Endodermal cell (in vitro differentiated cells): ENCODE results near the gene FBRSL1. TPM values are rescaled to one million over a fixed set of nuclear protein-coding genes. Genes with fewer than 3 reads are reported as not detected.

Experiments used
- DNase-seq: peaks from one replicate; pipeline ENCODE4 v3.0.0-alpha.2; 2017
- H3K27ac ChIP-seq: 2 replicates; pipeline ENCODE4 v1.5.1; 2013; ENCODE audit warnings: mild to moderate bottlenecking, low read depth, low read length, moderate library complexity
- H3K27me3 ChIP-seq: 2 replicates; pipeline ENCODE4 v1.6.1; 2013; ENCODE audit warnings: mild to moderate bottlenecking, low read length, moderate library complexity; ENCODE audit not compliant: insufficient read depth, control insufficient read depth, poor library complexity, severe bottlenecking
- H3K36me3 ChIP-seq: 2 replicates; pipeline ENCODE4 v1.7.0; 2013; ENCODE audit warnings: mild to moderate bottlenecking, low read length, moderate library complexity; ENCODE audit not compliant: control insufficient read depth, insufficient read depth
- H3K4me1 ChIP-seq: one replicate; pipeline ENCODE4 v1.7.0; 2013; ENCODE audit warnings: low read length; ENCODE audit not compliant: control insufficient read depth, insufficient read depth
- H3K4me3 ChIP-seq: 2 replicates; pipeline ENCODE4 v1.5.1; 2013; ENCODE audit warnings: mild to moderate bottlenecking, low read length, moderate library complexity
- H3K9ac ChIP-seq: 2 replicates; pipeline ENCODE4 v1.6.1; 2013; ENCODE audit warnings: mild to moderate bottlenecking, low read length, moderate library complexity; ENCODE audit not compliant: poor library complexity, severe bottlenecking; ENCODE audit errors: extremely low read depth
- H3K9me3 ChIP-seq: 2 replicates; pipeline ENCODE4 v1.6.1; 2013; ENCODE audit warnings: mild to moderate bottlenecking, low read length, moderate library complexity; ENCODE audit not compliant: control insufficient read depth
- H3K27ac Mint-ChIP-seq: 2 replicates; pipeline ENCODE4 v1.8.0; 2020; ENCODE audit warnings: mixed read lengths
- H3K27me3 Mint-ChIP-seq: 2 replicates; pipeline ENCODE4 v1.8.0; 2021; ENCODE audit warnings: mild to moderate bottlenecking, mixed read lengths; ENCODE audit not compliant: insufficient read depth
- H3K36me3 Mint-ChIP-seq: 2 replicates; pipeline ENCODE4 v1.8.0; 2020; ENCODE audit warnings: low read depth, mixed read lengths
- H3K4me1 Mint-ChIP-seq: 2 replicates; pipeline ENCODE4 v1.8.0; 2020; ENCODE audit warnings: mixed read lengths
- H3K4me3 Mint-ChIP-seq: 2 replicates; pipeline ENCODE4 v1.8.0; 2020; ENCODE audit warnings: mild to moderate bottlenecking, moderate library complexity, mixed read lengths
- H3K9me3 Mint-ChIP-seq: 2 replicates; pipeline ENCODE4 v1.8.0; 2020; ENCODE audit warnings: mild to moderate bottlenecking, mixed read lengths
- CTCF ChIP-seq: fragments of 200-600 bp; sonication (generic); conservative IDR thresholded peaks from 2 replicates; pipeline ENCODE4 v1.5.0; 2021; ENCODE audit warnings: antibody characterized with exemption, mild to moderate bottlenecking
- WGBS, 2 experiments: methylation state at CpG; one replicate each; pipeline versions ENCODE4 v1.1.5 to v1.1.7; 2013; ENCODE audit warnings: missing lambda C conversion rate in 2 of 2, mixed read lengths in 1 of 2; ENCODE audit not compliant: insufficient coverage in 1 of 2, insufficient read length in 1 of 2; 5-methylcytosine and 5-hydroxymethylcytosine counted together
- total RNA-seq, 2 donors: library from RNA; stranded (reverse); fragmentation: NEBNext Ultra II Directional in 1 of 2; extraction: Animal tissue kit (Norgen Biotek cat#: 25700) in 1 of 2; gene quantifications; 2 replicates in 1 of 2; 3 replicates in 1 of 2; pipeline ENCODE4 v1.2.1, GENCODE V29; 2021

Gene FBRSL1
- total RNA-seq, 2 donors from 2014 or later, result 74.9 to 92.3 TPM

GRCh38 chr12:132538663-132538990, 48.7 kb downstream of the FBRSL1 start:
- no peak for TF ChIP-seq CTCF
- H3K4me1 ChIP-seq, result no peaks in the 10 kb centered on the region

GRCh38 chr12:132539016-132539773, 49.2 kb downstream of the FBRSL1 start:
- Mint-ChIP-seq H3K36me3 (peaks cover 10% of the 10 kb centered on the region), H3K4me1 (no peaks in the 10 kb centered on the region), H3K27me3 (peaks cover 76% of the 10 kb centered on the region), H3K27ac (no peak overlapping the region), H3K4me3 (no peak overlapping the region), H3K9me3 (peaks cover 27% of the 10 kb centered on the region)
- 83 to 93% methylated on average over 2 to 18 of the region's 23 CpGs for WGBS, 2 experiments
- no peak for DNase-seq
- Histone ChIP-seq H3K27me3 (peaks cover 30% of the 10 kb centered on the region), H3K36me3 (no peaks in the 10 kb centered on the region), H3K4me3 (no peak overlapping the region), H3K9ac (no peak overlapping the region), H3K9me3 (peaks cover 19% of the 10 kb centered on the region), H3K27ac (no peak overlapping the region), H3K4me1 (no peaks in the 10 kb centered on the region)
- no peak for TF ChIP-seq CTCF

More at GRCh38 chr12:132538663-132538990, 48.7 kb downstream of the FBRSL1 start:
- Mint-ChIP-seq H3K4me3 (no peak overlapping the region), H3K27ac (no peak overlapping the region), H3K36me3 (peaks cover 12% of the 10 kb centered on the region), H3K9me3 (peaks cover 33% of the 10 kb centered on the region), H3K27me3 (peaks cover 74% of the 10 kb centered on the region), H3K4me1 (no peaks in the 10 kb centered on the region)
- no peak overlapping the region for H3K9ac ChIP-seq
- no peak overlapping the region for H3K4me3 ChIP-seq
- no peak for DNase-seq
- H3K27ac ChIP-seq, result no peak overlapping the region
- no peaks in the 10 kb centered on the region for H3K36me3 ChIP-seq
- peaks cover 24% of the 10 kb centered on the region for H3K9me3 ChIP-seq
- WGBS, 2 experiments, result 85 to 91% methylated on average over 4 of the region's 4 CpGs
- peaks cover 27% of the 10 kb centered on the region for H3K27me3 ChIP-seq

GRCh38 chr12:132540436-132540835, 50.5 kb downstream of the FBRSL1 start:
- Histone ChIP-seq H3K9me3 (peaks cover 17% of the 10 kb centered on the region), H3K4me1 (no peaks in the 10 kb centered on the region), H3K4me3 (no peak overlapping the region), H3K27ac (no peak overlapping the region), H3K36me3 (no peaks in the 10 kb centered on the region), H3K27me3 (peaks cover 42% of the 10 kb centered on the region), H3K9ac (no peak overlapping the region)
- 73 to 86% methylated on average over 4 to 9 of the region's 9 CpGs for WGBS, 2 experiments
- peaks cover 82% of the 10 kb centered on the region for H3K27me3 Mint-ChIP-seq
- peaks cover 17% of the 10 kb centered on the region for H3K9me3 Mint-ChIP-seq
- no peak overlapping the region for H3K4me3 Mint-ChIP-seq
- no peak for TF ChIP-seq CTCF
- peaks cover 5% of the 10 kb centered on the region for H3K36me3 Mint-ChIP-seq
- no peaks in the 10 kb centered on the region for H3K4me1 Mint-ChIP-seq
- DNase-seq, result no peak
- H3K27ac Mint-ChIP-seq, result no peak overlapping the region
